ENCODE results near the gene C2CD4B. TPM values are rescaled to one million over a fixed set of nuclear protein-coding genes. Genes with fewer than 3 reads are reported as not detected.

Gene C2CD4B
- total RNA-seq, 2 experiments from 2014 or later: 0.38 to 0.43 TPM

GRCh38 chr15:62187910-62188309, 22.8 kb upstream of the C2CD4B start:
- POLR2A ChIA-PET: no interaction called here
- TF ChIP-seq, protein P1, sequence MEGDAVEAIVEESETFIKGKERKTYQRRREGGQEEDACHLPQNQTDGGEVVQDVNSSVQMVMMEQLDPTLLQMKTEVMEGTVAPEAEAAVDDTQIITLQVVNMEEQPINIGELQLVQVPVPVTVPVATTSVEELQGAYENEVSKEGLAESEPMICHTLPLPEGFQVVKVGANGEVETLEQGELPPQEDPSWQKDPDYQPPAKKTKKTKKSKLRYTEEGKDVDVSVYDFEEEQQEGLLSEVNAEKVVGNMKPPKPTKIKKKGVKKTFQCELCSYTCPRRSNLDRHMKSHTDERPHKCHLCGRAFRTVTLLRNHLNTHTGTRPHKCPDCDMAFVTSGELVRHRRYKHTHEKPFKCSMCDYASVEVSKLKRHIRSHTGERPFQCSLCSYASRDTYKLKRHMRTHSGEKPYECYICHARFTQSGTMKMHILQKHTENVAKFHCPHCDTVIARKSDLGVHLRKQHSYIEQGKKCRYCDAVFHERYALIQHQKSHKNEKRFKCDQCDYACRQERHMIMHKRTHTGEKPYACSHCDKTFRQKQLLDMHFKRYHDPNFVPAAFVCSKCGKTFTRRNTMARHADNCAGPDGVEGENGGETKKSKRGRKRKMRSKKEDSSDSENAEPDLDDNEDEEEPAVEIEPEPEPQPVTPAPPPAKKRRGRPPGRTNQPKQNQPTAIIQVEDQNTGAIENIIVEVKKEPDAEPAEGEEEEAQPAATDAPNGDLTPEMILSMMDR (IDR thresholded peaks at IDR 0.05): no peak
- Mint-ChIP-seq H3K9me3 (no peaks in the 10 kb centered on the region), H3K4me3 (no peak overlapping the region), H3K27me3 (peaks cover 16% of the 10 kb centered on the region), H3K4me1 (ENCODE audit: low read depth) (no peaks in the 10 kb centered on the region), H3K27ac (no peak overlapping the region), H3K36me3 (ENCODE audit: low read depth) (no peaks in the 10 kb centered on the region)
- DNase-seq: no peak
- intact Hi-C loops (cut with micrococcal nuclease): no loop called here
- no peak for ATAC-seq
- CTCF ChIA-PET: no interaction called here

DNA sequence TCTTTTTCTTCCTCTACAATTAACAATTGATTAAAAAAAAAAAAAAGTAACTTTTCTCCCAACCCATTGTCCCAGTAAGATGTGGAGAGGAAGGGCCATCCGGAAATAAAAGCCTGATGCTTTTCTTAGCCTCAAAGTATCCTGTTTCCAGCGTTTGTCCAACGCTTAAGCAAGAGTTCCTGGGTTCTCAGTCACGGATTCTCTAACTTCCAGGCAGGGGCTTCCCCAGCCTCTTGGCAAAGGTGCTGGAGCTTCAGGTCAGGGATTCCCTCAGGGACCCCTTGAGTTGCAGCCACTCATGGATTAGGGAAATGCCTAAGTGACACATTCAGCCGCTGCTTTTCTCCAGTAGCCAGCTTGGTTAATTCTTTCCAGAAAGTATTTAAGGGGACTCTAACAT, 22.3 kb upstream of the C2CD4B start:
- CTCF ChIA-PET: no interaction called here
- no peaks in the 10 kb centered on the region for H3K9me3 Mint-ChIP-seq
- H3K4me1 Mint-ChIP-seq (ENCODE audit: low read depth): no peaks in the 10 kb centered on the region
- H3K27me3 Mint-ChIP-seq: peaks cover 14% of the 10 kb centered on the region
- ATAC-seq (no peak), DNase-seq (no peak)
- H3K27ac Mint-ChIP-seq: no peak overlapping the region
- POLR2A ChIA-PET: no interaction called here
- no peak overlapping the region for H3K4me3 Mint-ChIP-seq
- intact Hi-C loops (cut with micrococcal nuclease): no loop called here
- TF ChIP-seq, protein P1 (IDR thresholded peaks at IDR 0.05): no peak
- H3K36me3 Mint-ChIP-seq (ENCODE audit: low read depth): no peaks in the 10 kb centered on the region

DNA sequence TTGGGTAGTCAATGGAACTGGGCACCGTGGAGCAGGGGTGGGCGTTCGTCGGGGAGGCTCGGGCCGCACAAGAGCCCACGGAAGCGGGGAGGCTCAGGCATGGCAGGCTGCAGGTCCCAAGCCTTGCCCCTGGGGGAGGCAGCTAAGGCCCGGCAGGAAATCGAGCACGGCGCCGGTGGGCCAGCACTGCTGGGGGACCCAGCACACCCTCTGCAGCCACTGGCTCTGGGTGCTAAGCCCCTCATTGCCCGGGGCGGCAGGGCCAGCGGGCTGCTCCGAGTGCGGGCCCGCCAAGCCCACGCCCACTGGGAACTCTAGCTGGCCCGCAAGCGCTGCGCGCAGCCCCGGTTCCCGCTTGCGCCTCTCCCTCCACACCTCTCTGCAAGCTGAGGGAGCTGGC, 21.5 kb upstream of the C2CD4B start:
- CTCF ChIA-PET: no interaction called here
- POLR2A ChIA-PET: no interaction called here
- H3K4me3 Mint-ChIP-seq: no peak overlapping the region

GRCh38 chr15:62183130-62183529, 18.0 kb upstream of the C2CD4B start:
- Mint-ChIP-seq H3K9me3 (no peaks in the 10 kb centered on the region), H3K4me3 (no peak overlapping the region), H3K27me3 (peaks cover 5% of the 10 kb centered on the region), H3K36me3 (ENCODE audit: low read depth) (no peaks in the 10 kb centered on the region), H3K4me1 (ENCODE audit: low read depth) (no peaks in the 10 kb centered on the region), H3K27ac (no peak overlapping the region)
- ChIA-PET POLR2A (no interaction called here), CTCF (no interaction called here)
- no peak for DNase-seq
- TF ChIP-seq, protein P1 (IDR thresholded peaks at IDR 0.05): no peak
- ATAC-seq: no peak
- intact Hi-C loops (cut with micrococcal nuclease): no loop called here

More for the DNA sequence above, 21.5 kb upstream of the C2CD4B start:
- H3K27ac Mint-ChIP-seq: no peak overlapping the region
- no peaks in the 10 kb centered on the region for H3K4me1 Mint-ChIP-seq (ENCODE audit: low read depth)
- no peaks in the 10 kb centered on the region for H3K9me3 Mint-ChIP-seq
- TF ChIP-seq, protein P1 (IDR thresholded peaks at IDR 0.05): no peak
- no peak for DNase-seq
- intact Hi-C loops (cut with micrococcal nuclease): no loop called here
- peaks cover 11% of the 10 kb centered on the region for H3K27me3 Mint-ChIP-seq
- no peaks in the 10 kb centered on the region for H3K36me3 Mint-ChIP-seq (ENCODE audit: low read depth)
- no peak for ATAC-seq

DNA sequence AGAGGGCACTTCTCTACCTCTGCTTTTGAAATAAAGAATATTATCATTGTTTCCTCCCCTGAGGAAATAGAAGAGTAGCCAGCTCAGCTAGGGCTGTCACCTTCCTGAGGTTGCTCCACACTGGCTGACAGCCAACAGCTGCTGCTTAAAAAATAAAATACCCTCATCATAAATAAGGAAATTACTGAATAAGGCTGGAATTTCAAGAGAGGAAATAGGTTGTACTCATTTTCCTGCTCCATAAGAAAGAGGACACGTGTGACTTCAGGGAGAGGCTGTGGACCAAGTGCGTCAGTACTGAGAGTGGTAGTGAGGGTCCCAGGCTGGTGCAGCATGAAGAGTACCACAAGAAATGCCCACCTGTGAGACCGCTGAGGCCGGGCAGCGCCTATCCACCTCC, 8.1 kb upstream of the C2CD4B start:
- H3K4me3 Mint-ChIP-seq: no peak overlapping the region
- intact Hi-C loops (cut with micrococcal nuclease): no loop called here
- ChIA-PET CTCF (no interaction called here), POLR2A (no interaction called here)
- no peak overlapping the region for H3K27ac Mint-ChIP-seq
- TF ChIP-seq, protein P1 (IDR thresholded peaks at IDR 0.05): no peak
- no peak for DNase-seq
- H3K9me3 Mint-ChIP-seq: no peaks in the 10 kb centered on the region
- peaks cover 27% of the 10 kb centered on the region for H3K27me3 Mint-ChIP-seq
- ATAC-seq: no peak
- no peaks in the 10 kb centered on the region for H3K36me3 Mint-ChIP-seq (ENCODE audit: low read depth)
- H3K4me1 Mint-ChIP-seq (ENCODE audit: low read depth): no peaks in the 10 kb centered on the region
